ENCODE data around the gene PIM1.
"Not testable (repeated sequence)": the region's sequence is repeated elsewhere in the genome, so short reads cannot be mapped to it uniquely, and the experiment has no call there.

Gene PIM1

GRCh38 chr6:37170273-37171200 is 585 bp downstream of the PIM1 start:
- no peak for DNase-seq (ENCODE audit: extremely low read depth in 1 of 2, low read depth in 1 of 2)

- no peak for DNase-seq (ENCODE audit: extremely low read depth in 1 of 2, low read depth in 1 of 2)
These were observed 1.4 kb downstream of the PIM1 start for GRCh38 chr6:37171201-37171969.

- DNase-seq (ENCODE audit: extremely low read depth in 1 of 2, low read depth in 1 of 2): peak; percentile 80 to 83
These were observed 2.2 kb downstream of the PIM1 start for GRCh38 chr6:37171970-37172812.

DNA sequence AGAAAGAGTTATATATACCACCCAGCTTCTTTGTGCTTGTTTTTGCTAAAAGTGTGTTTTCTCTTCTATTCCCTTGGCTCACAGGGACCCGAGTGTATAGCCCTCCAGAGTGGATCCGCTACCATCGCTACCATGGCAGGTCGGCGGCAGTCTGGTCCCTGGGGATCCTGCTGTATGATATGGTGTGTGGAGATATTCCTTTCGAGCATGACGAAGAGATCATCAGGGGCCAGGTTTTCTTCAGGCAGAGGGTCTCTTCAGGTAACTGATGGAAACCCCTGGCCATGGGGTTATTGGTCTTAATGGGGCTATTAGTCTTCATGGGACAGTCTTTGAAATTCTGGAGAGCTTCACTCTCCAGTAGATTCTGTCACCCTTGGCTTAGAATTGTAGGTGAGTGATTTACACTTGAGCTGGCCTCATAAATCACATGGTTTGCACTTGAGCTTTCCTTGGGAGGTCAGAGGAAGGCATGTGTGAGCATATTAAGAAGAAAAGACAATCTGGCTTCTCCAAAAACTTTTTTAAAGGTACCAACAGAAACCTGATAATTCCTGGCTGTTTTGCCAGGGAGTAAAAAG is 3.0 kb downstream of the PIM1 start:
- no peak for DNase-seq (ENCODE audit: extremely low read depth in 1 of 2, low read depth in 1 of 2)

DNA sequence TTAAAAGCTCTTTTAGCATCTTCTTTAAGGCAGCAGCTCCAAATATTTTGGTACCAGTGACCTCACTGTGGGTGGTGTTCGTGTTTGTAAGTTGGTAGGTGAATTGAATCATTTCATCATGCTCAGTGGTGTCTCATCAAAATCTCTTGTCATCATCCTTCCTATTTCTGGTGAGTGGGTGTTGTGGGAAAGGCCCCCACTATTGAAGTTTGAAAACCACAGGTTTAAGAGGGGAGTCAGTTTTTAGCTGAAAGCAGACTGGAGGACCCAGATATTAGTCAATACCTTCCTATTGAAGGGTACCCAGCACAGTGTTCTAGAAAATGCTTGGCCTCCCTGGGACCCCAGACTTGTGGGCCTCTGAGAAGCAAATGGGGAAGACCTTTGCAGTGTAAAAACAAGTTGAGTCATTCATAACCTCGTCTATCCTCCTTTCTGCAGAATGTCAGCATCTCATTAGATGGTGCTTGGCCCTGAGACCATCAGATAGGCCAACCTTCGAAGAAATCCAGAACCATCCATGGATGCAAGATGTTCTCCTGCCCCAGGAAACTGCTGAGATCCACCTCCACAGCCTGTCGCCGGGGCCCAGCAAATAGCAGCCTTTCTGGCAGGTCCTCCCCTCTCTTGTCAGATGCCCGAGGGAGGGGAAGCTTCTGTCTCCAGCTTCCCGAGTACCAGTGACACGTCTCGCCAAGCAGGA is 3.7 kb downstream of the PIM1 start:
- no peak for DNase-seq (ENCODE audit: extremely low read depth in 1 of 2, low read depth in 1 of 2)

GRCh38 chr6:37174196-37174514 is 4.2 kb downstream of the PIM1 start:
- no peak for DNase-seq (ENCODE audit: extremely low read depth in 1 of 2, low read depth in 1 of 2)

- DNase-seq (ENCODE audit: extremely low read depth in 1 of 2, low read depth in 1 of 2): no peak
These were observed 4.8 kb downstream of the PIM1 start for GRCh38 chr6:37174515-37175331.

DNA sequence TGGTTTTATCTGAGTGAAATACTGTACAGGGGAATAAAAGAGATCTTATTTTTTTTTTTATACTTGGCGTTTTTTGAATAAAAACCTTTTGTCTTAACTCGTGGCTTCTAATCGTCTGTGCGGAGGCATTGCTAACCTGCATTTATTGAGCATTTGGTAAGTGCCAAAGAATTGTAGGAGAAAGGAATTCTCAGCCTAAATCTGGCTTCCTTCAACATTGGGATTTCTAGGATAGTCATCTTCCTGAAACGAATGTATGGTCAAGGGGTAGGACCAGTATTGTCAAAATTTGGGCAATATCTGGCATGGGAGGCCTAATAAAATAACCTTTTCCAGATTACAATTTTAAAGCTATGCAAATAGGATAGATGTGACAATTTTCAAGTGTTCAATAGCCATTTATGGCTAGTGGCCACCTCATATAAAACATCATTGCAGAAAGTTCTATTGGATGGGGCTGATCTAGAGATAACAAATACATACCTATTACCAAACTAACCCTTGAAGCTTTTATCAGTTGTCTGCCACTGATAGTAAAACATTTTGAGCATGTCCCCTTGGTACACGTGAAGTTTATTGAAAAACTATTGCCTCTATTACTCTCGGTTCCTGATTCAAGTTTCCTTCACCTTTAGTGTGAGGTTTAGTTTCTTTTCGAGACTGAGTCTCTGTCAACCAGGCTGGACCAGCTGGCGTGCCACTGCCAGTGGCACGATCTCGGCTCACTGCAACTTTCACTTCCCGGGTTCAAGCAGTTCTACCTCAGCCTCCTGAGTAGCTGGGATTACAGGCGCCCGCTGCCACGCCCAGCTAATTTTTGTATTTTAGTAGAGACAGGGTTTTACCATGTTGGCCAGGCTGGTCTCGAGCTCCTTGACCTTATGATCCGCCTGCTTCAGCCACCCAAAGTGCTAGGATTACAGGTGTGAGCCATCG is 5.6 kb downstream of the PIM1 start:
- DNase-seq (ENCODE audit: extremely low read depth in 1 of 2, low read depth in 1 of 2): no peak

- no peak for DNase-seq (ENCODE audit: extremely low read depth in 1 of 2, low read depth in 1 of 2)
These were observed 6.5 kb downstream of the PIM1 start for GRCh38 chr6:37176268-37177076.

DNA sequence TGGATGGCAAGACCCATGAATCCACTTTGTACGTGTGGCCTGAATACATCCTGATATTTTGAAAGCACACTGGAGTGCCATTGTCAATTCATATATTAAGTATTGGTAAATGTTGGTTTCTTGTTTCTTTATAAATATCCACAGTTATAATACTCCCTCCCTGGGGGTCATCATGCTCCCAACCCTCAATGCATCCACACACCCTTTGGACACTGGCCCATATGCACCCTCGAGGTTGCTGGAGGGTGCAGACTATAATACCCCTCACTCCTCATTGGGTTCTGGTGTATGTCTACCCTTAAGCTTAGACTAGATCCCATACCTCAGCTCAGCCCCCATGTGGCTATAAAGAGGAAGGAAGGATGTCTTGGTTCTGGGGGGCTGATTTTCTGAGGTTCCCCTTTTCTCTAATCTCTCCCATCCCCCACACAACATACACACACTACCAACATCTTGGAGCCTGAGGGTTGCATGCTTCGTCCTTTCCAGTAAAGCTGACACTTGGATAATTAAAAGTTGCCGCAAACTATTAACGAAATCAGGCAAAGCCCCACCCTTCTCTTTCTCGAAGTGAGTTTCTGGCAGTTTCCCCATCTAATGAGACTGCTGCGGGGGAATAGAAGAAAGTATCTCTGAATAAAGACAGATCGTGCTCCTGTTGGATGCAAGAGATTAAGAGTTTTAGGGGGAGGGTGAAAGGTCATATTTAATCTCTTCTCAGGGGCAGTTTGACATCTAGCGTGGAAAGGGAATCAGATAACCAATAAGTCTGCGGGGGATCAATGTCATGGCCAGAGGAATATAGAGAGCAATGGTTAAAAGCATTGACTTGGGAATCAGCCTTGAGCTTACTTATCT is 7.4 kb downstream of the PIM1 start:
- no peak for DNase-seq (ENCODE audit: extremely low read depth in 1 of 2, low read depth in 1 of 2)

DNA sequence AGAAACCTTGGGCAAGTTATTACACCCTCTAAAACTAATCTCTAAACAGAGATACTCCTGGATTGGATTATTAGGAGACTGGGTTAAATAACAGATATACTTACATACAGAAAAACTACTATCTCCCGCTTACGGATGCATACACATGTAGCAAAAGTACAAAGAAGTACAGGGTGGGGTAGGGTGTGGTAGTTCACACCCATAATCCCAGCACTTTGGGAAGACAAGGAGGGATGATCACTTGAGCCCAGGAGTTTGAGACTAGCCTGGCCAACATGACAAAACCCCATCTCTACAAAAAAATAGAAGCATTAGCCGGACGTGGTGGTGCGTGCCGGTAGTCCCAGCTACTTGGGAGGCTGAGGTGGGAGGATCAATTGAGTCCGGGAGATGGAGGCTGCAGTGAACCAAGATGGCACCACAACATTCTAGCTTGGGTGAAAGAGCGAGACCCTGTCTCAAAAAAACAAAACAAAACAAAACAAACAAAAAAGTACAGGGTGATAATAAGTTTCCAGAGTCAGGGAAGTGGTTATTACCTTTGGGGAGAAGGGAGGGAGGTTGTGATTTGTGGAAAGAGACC is 8.1 kb downstream of the PIM1 start:
- DNase-seq (ENCODE audit: extremely low read depth in 1 of 2, low read depth in 1 of 2): no peak

- no peak for DNase-seq (ENCODE audit: extremely low read depth in 1 of 2, low read depth in 1 of 2)
These were observed 10.1 kb downstream of the PIM1 start for GRCh38 chr6:37180075-37180474.

GRCh38 chr6:37180610-37181009 is 10.7 kb downstream of the PIM1 start:
- DNase-seq (ENCODE audit: extremely low read depth in 1 of 2, low read depth in 1 of 2): not testable (repeated sequence)

- no peak for DNase-seq (ENCODE audit: extremely low read depth in 1 of 2, low read depth in 1 of 2)
These were observed 13.0 kb downstream of the PIM1 start for GRCh38 chr6:37182736-37183590.
